ENCODE measurements around the gene MAPK12.
"Not testable (repeated sequence)": the region's sequence is repeated elsewhere in the genome, so short reads cannot be mapped to it uniquely, and the experiment has no call there.

Gene MAPK12

GRCh38 chr22:50209893-50210292, 51.6 kb downstream of the MAPK12 start:
- no peak for DNase-seq

- DNase-seq = no peak
These were observed 52.3 kb downstream of the MAPK12 start for GRCh38 chr22:50208939-50209892.

GRCh38 chr22:50208430-50208938, 53.0 kb downstream of the MAPK12 start:
- no peak for DNase-seq

- no peak for DNase-seq
These were observed 53.9 kb downstream of the MAPK12 start for GRCh38 chr22:50207383-50208140.

- DNase-seq = no peak
These were observed 54.9 kb downstream of the MAPK12 start for GRCh38 chr22:50206599-50206998.

GRCh38 chr22:50205781-50206569, 55.5 kb downstream of the MAPK12 start:
- DNase-seq = no peak

- not testable (repeated sequence) for DNase-seq
These were observed 56.5 kb downstream of the MAPK12 start for GRCh38 chr22:50204998-50205397.

GRCh38 chr22:50204571-50204970, 56.9 kb downstream of the MAPK12 start:
- no peak for DNase-seq

- no peak for DNase-seq
These were observed 58.2 kb downstream of the MAPK12 start for GRCh38 chr22:50203288-50203687.
